ENCODE measurements around the gene TRAM2.

Gene TRAM2

GRCh38 chr6:52534966-52535390 lies 41.9 kb downstream of the TRAM2 start:
- no peak for DNase-seq
- intact Hi-C loops (cut with DNase I): no loop called here

- DNase-seq: no peak
- intact Hi-C loops (cut with DNase I): no loop called here
Observed at GRCh38 chr6:52534363-52534762, 42.5 kb downstream of the TRAM2 start.

DNA sequence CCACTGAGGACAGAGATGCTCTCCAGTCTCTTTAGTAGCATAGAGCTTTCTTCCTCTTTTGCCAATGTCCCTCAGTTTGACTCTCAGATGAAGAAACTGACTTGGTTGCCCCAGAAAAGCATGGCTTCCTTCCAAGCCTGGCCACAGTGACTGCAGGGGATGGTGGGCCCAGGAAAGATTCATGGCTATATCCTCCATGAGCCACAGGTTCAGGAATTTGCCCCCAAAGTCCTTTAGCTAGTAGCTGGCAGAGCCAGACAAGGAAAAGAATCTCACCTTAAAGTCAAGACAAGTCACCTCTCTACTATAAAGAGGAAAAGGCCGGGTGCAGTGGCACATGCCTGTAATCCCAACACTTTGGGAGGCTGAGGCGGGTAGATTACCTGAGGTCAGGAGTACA lies 43.4 kb downstream of the TRAM2 start:
- intact Hi-C loops (cut with DNase I): no loop called here
- no peak for DNase-seq

DNA sequence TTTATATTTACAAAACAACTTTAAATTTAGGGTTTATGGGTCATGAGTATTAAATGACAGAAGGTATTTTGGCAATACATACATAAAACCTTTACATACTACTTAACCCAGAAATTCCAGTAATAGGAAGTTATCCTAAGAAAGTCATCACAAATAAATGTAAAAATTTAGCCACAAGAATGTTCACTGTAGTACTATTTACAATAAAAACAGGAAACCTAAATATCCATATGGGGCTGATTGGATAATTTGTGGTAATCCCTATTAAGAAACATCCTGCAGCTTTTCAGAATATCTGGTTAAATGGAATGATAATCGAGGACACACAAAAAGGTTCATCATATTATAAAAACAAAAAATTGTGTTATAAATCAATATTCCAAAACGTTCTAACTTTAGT lies 44.4 kb downstream of the TRAM2 start:
- intact Hi-C loops (cut with DNase I): no loop called here
- no peak for DNase-seq

GRCh38 chr6:52531834-52532233 lies 45.0 kb downstream of the TRAM2 start:
- intact Hi-C loops (cut with DNase I): no loop called here
- DNase-seq: no peak

- intact Hi-C loops (cut with DNase I): no loop called here
- no peak for DNase-seq
Observed at GRCh38 chr6:52531396-52531795, 45.5 kb downstream of the TRAM2 start.

DNA sequence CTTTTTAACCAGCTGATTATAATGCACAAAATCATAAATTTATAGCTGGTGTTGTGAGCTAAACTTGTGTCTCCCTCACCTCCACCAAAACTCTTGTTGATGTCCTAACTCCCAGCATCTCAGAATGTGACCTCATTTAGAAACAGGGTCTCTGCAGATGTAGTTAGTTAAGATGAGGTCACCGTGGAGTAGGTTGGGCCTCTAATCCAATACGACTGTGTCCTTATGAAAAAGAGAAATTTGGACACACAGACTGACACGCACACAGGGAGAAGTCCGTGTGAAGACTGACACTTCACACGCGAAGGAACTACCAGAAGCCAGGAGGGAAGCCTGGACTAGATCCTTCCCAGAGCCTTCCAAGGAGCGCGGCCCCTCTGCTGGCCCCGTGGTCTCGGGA lies 46.5 kb downstream of the TRAM2 start:
- DNase-seq: no peak
- intact Hi-C loops (cut with DNase I): no loop called here

DNA sequence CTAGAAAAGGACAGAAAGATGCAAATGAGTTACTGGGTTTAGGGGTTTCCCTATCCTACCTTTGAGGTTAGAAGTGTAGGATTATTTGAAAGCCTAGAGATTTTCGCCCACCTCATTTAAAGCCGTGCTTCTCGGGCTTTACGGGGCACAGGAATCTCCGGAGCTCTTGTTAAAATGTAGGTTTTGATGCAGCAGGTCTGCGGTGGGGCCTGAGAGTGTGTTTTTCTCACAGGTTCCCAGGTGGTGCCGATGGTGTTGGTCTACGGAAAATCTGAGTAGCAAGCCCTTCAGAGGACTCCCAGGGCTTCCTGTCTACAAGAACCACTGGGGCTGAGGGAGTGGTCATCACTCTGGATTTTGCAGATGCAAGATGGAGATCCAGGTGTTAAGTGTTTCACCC lies 47.5 kb downstream of the TRAM2 start:
- intact Hi-C loops (cut with DNase I): no loop called here
- no peak for DNase-seq

GRCh38 chr6:52527436-52527835 lies 49.4 kb downstream of the TRAM2 start:
- DNase-seq: no peak
- intact Hi-C loops (cut with DNase I): no loop called here

DNA sequence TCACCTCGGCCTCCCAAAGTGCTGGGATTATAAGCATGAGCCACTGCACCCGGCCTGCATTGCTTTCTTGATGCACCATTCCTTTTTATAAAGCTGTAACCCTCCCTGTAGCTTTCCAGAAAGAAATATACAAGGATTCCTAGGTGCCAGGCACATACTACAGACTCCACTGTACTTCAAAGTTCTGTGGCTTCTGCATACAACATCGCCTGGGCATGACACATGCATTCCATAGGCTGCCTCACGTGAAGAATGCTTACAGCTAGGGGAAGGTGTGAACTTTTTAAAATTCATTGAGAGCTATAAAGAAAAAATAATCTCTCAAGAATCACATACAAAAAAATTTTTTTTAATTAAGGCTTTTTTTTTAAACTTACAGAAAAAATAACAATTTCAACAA lies 50.2 kb downstream of the TRAM2 start:
- intact Hi-C loops (cut with DNase I): no loop called here
- DNase-seq: no peak

DNA sequence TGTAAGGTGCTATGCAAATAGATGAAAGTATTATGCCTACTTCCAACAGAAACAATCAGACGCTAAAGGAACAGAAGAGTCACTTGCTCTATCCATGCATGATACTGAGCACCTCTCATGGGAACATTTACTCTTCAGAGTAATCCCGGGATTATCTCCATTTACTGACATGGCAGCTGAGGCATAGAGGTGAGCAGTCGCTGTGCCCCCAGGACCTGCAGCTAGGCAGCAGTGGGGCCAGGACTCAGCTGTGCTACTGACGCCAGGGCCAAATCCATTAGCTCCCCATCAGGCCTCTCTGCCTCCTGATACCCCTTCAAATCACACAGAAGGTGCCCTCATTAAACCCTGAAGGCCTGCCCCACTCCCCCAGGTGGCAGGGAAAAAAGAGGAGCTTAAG lies 51.9 kb downstream of the TRAM2 start:
- DNase-seq: no peak
- intact Hi-C loops (cut with DNase I): no loop called here

DNA sequence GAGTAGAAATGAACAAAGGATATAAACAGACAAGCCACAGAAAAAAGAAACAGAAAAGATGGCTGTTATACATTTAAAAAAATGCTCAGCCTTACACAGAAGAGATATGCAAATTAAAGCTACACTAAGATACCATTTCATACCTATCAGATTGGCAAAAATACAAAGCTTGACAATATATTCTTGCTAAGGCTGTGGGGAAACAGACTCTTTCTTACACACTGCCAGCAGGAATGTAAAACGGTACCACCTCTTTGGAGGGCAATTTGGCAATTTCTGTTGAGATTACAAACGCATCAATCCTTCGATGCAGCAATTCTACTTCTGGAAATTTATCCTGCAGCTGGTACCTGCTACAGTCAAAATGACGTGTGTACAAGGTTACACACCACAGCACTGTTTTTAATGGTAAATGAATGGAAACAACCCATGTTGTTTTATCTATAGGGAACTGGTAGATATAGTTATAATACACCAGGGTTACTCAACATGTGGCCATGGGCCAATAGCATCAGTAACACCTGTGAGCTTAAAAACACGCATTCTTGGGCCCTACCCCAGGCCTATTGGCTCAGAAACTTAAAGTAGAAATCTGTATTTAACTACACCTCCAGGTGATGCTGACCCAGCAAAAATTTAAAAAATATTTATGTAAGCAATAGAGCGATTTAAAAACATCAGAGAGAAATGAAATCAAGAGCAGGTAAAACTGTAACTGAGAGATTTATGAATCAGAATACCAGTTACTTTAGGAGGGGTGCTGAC lies 53.3 kb downstream of the TRAM2 start:
- no peak for DNase-seq
- intact Hi-C loops (cut with DNase I): no loop called here

GRCh38 chr6:52522655-52523054 lies 54.2 kb downstream of the TRAM2 start:
- no peak for DNase-seq
- intact Hi-C loops (cut with DNase I): no loop called here

DNA sequence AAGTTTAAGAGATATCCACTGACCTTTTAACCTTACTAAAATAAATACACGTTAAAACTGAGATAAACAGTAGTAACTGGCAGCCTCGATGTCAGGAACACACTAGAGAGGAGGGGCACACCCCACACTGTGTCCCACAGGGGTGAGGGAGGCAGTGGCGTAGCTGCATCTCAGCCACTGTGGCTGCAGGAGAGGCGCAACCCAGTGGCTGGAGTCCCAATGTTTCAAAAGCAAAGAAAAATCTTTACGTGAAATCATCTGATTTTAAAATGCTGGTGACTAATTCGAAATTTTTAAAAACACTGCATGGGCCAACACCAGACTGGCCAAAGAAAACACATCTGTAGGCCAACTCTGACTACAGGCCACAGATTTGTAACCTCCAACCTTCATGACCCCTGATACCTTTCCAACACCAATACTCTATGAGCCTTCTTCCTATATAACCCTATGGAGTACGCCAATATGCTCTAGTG lies 54.7 kb downstream of the TRAM2 start:
- intact Hi-C loops (cut with DNase I): no loop called here
- no peak for DNase-seq

DNA sequence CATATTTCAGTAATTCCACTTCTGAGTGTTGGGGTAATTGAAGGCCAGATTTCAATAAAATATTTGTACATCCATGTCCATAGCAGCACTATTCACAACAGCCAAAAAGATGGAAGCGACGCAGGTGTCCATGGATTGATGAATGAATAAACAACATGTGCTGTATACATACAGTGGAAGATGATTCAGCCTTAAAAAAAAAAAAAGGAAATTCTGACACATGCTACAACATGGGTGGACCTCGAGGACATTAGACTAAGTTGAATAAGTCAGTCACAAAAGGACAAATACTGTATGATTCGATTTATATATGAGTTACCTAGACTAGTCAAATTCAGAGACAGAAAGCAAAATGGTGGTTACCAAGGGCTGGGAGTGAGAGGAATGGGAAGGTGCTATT lies 57.2 kb downstream of the TRAM2 start:
- no peak for DNase-seq
- intact Hi-C loops (cut with DNase I): no loop called here

GRCh38 chr6:52518279-52518945 lies 58.4 kb downstream of the TRAM2 start:
- intact Hi-C loops (cut with DNase I): no loop called here
- no peak for DNase-seq

GRCh38 chr6:52517502-52518278 lies 59.2 kb downstream of the TRAM2 start:
- peak; percentile 59 to 96 (median 75) for DNase-seq
- intact Hi-C loops (cut with DNase I): no loop called here

DNA sequence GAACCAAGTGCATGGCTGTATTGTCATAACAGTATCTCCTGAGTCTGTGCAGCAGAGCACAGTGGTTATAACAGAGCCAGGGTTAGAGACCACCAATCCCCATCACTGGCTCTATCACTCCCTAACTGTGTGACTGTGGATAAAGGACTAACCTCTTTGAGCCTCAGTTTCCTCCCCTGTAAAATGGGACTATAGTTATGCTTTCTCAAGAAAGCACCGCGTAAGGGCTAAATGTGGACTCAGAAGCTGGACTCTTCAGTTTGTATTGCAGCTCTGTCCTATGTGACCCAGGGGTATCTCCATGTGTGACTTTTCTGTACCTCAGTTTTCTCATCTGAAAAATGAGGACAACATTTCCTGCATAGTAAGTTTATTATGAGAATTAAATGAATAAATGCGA lies 59.9 kb downstream of the TRAM2 start:
- no peak for DNase-seq
- intact Hi-C loops (cut with DNase I): no loop called here

- intact Hi-C loops (cut with DNase I): no loop called here
- DNase-seq: peak in 1 of 10 donors; percentile 26
Observed at GRCh38 chr6:52516269-52516668, 60.6 kb downstream of the TRAM2 start.

GRCh38 chr6:52515219-52515960 lies 61.5 kb downstream of the TRAM2 start:
- peak in 1 of 10 donors; percentile 14 for DNase-seq
- intact Hi-C loops (cut with DNase I): no loop called here

- DNase-seq: peak in 1 of 10 donors; percentile 83
- intact Hi-C loops (cut with DNase I): no loop called here
Observed at GRCh38 chr6:52514514-52514913, 62.3 kb downstream of the TRAM2 start.

Data from posterior cingulate gyrus (tissue), 11 donors.